ENCODE data around the gene SMIM1. TPM values are rescaled to one million over a fixed set of nuclear protein-coding genes. Genes with fewer than 3 reads are reported as not detected.

SMIM1 gene
- total and polyA plus RNA-seq, 9 of the 15 experiments (the other 6 are each of a cell fraction or from before 2014, with no cell fraction given) = 2.3 to 125 (median 24.3) TPM

DNA sequence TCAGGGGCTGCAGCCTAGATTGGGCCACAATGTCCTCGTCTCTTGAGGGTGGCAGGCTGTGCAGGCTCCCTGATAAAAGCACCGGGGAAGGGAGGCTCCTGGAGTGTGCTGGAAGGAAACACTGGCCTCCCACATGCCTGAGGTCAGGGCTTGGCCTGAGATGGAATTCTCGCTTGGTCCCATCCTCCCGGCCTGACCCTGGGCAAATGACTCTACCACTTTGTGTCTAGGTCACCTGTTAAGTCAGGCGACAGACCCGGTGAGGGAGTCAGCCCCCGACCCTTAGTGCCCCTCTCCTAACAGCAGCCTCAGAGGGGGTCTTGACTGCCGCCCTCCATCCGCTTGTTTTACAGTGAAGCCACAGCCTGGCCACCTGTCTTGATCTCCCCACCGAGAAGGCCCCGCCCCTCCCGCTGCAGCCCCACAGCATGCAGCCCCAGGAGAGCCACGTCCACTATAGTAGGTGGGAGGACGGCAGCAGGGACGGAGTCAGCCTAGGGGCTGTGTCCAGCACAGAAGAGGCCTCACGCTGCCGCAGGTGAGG, 2.5 kb downstream of the SMIM1 start (continued):
- 0 out of 2 replicates have a peak, but pooled peaks have one; percentile 17 for TF ChIP-seq NFE2 (IDR thresholded peaks at IDR 0.05; ENCODE audit: low read depth)
- TF ChIP-seq, protein P1, sequence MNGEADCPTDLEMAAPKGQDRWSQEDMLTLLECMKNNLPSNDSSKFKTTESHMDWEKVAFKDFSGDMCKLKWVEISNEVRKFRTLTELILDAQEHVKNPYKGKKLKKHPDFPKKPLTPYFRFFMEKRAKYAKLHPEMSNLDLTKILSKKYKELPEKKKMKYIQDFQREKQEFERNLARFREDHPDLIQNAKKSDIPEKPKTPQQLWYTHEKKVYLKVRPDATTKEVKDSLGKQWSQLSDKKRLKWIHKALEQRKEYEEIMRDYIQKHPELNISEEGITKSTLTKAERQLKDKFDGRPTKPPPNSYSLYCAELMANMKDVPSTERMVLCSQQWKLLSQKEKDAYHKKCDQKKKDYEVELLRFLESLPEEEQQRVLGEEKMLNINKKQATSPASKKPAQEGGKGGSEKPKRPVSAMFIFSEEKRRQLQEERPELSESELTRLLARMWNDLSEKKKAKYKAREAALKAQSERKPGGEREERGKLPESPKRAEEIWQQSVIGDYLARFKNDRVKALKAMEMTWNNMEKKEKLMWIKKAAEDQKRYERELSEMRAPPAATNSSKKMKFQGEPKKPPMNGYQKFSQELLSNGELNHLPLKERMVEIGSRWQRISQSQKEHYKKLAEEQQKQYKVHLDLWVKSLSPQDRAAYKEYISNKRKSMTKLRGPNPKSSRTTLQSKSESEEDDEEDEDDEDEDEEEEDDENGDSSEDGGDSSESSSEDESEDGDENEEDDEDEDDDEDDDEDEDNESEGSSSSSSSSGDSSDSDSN (IDR thresholded peaks at IDR 0.05; ENCODE audit: borderline replicate concordance in 1 of 2, low read depth in 2 of 2, low read length in 2 of 2) = peak in 1 of 2 experiments; percentile 90; a peak in 1 of 4 replicates
- TF ChIP-seq HLTF (IDR thresholded peaks at IDR 0.05) = peak; percentile 25; the same call in 1 of the 2 replicates
- TF ChIP-seq MCM7 (IDR thresholded peaks at IDR 0.05) = no peak
- TF ChIP-seq ZC3H11A (IDR thresholded peaks at IDR 0.05; ENCODE audit: low read depth, low read length) = no peak
- TF ChIP-seq, protein P2, sequence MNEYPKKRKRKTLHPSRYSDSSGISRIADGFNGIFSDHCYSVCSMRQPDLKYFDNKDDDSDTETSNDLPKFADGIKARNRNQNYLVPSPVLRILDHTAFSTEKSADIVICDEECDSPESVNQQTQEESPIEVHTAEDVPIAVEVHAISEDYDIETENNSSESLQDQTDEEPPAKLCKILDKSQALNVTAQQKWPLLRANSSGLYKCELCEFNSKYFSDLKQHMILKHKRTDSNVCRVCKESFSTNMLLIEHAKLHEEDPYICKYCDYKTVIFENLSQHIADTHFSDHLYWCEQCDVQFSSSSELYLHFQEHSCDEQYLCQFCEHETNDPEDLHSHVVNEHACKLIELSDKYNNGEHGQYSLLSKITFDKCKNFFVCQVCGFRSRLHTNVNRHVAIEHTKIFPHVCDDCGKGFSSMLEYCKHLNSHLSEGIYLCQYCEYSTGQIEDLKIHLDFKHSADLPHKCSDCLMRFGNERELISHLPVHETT (CRISPR knock-in tag; conservative IDR thresholded peaks at IDR 0.05 in 1 of 2, IDR thresholded peaks at IDR 0.05 in 1 of 2) = no peak; a peak in 1 of 4 replicates
- TF ChIP-seq MED1 (CRISPR knock-in tag; IDR thresholded peaks at IDR 0.05; ENCODE audit: borderline replicate concordance) = no peak
- TF ChIP-seq, protein P3, sequence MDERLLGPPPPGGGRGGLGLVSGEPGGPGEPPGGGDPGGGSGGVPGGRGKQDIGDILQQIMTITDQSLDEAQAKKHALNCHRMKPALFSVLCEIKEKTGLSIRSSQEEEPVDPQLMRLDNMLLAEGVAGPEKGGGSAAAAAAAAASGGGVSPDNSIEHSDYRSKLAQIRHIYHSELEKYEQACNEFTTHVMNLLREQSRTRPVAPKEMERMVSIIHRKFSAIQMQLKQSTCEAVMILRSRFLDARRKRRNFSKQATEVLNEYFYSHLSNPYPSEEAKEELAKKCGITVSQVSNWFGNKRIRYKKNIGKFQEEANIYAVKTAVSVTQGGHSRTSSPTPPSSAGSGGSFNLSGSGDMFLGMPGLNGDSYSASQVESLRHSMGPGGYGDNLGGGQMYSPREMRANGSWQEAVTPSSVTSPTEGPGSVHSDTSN (CRISPR knock-in tag; IDR thresholded peaks at IDR 0.05; ENCODE audit: low read depth) = no peak
- TF ChIP-seq, protein P3 (tag; conservative IDR thresholded peaks at IDR 0.05; ENCODE audit: low read depth) = no peak
- no peak for TF ChIP-seq ZNF133 (CRISPR knock-in tag; IDR thresholded peaks at IDR 0.05)
- TF ChIP-seq TGIF2 (CRISPR knock-in tag; IDR thresholded peaks at IDR 0.05) = no peak
- peak; percentile 68 for TF ChIP-seq RBBP5 (IDR thresholded peaks at IDR 0.05; ENCODE audit: borderline replicate concordance, insufficient read depth, low read length, poor library complexity, severe bottlenecking)
- TF ChIP-seq PURB (CRISPR knock-in tag; IDR thresholded peaks at IDR 0.05; ENCODE audit: low read depth) = no peak
- TF ChIP-seq, protein P4, sequence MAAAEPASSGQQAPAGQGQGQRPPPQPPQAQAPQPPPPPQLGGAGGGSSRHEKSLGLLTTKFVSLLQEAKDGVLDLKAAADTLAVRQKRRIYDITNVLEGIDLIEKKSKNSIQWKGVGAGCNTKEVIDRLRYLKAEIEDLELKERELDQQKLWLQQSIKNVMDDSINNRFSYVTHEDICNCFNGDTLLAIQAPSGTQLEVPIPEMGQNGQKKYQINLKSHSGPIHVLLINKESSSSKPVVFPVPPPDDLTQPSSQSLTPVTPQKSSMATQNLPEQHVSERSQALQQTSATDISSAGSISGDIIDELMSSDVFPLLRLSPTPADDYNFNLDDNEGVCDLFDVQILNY (CRISPR knock-in tag; IDR thresholded peaks at IDR 0.05) = no peak
- no peak for TF ChIP-seq POLR3A (IDR thresholded peaks at IDR 0.05; ENCODE audit: borderline replicate concordance, extremely low read depth, insufficient read depth, insufficient read length)
- TF ChIP-seq JUND (IDR thresholded peaks at IDR 0.05; ENCODE audit: borderline replicate concordance, low read depth, low read length) = peak; percentile 73
- TF ChIP-seq JUND (tag; IDR thresholded peaks at IDR 0.05; ENCODE audit: borderline replicate concordance, low read depth, low read length) = peak; percentile 49; the same call in 1 of the 3 replicates
- TF ChIP-seq LARP7 (IDR thresholded peaks at IDR 0.05) = peak; percentile 22; the same call in 1 of the 2 replicates
- peak; percentile 76 to 95; a peak in 3 of 4 replicates for TF ChIP-seq RCOR1 (IDR thresholded peaks at IDR 0.05; ENCODE audit: borderline replicate concordance in 1 of 2, low read depth in 2 of 2, low read length in 2 of 2)
